ENCODE data around the gene ZBED4. TPM values are rescaled to one million over a fixed set of nuclear protein-coding genes. Genes with fewer than 3 reads are reported as not detected.

ZBED4 gene
- total RNA-seq, 1 donor from 2014 or later = 11.8 TPM

DNA sequence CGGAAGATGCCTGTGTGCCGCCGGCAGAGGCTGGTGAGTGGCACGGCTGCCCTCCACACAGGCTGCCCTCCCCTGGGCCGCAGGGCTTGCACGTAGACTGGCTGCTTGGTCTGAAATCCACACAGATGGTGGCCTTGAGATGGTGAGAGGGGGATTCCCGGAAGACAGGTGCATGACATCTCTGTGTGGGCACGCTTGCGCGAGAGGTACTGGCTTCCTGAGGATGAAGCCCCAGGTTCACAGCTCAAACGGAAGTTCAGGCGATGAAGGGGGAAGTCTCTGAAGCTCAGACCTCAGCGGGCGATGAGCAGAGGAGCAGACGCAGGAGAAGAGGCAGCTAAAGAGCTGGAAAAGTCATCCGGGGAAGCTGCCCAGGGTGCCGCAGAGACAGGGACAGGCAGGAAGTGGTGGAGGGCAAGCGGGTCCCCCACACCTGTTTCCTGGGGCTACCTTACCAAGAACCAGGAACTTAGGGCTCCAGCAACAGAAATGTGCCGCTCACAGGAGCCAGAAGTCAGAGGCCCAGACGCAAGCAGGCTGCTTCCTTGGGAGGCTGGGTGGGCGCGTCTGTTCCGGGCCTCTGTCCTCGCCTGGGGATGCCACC lies 72.0 kb downstream of the ZBED4 start:
- H3K27me3 ChIP-seq = peaks cover 9% of the 10 kb centered on the region
- ATAC-seq (no peak), DNase-seq (no peak)
- intact Hi-C loops (cut with DNase I) = no loop called here
- no peaks in the 10 kb centered on the region for H3K9me3 ChIP-seq
- peaks cover 4% of the 10 kb centered on the region for H3K36me3 ChIP-seq
- peaks cover 5% of the 10 kb centered on the region for H3K4me1 ChIP-seq
- H3K4me3 ChIP-seq = no peak overlapping the region
- TF ChIP-seq, protein P1, sequence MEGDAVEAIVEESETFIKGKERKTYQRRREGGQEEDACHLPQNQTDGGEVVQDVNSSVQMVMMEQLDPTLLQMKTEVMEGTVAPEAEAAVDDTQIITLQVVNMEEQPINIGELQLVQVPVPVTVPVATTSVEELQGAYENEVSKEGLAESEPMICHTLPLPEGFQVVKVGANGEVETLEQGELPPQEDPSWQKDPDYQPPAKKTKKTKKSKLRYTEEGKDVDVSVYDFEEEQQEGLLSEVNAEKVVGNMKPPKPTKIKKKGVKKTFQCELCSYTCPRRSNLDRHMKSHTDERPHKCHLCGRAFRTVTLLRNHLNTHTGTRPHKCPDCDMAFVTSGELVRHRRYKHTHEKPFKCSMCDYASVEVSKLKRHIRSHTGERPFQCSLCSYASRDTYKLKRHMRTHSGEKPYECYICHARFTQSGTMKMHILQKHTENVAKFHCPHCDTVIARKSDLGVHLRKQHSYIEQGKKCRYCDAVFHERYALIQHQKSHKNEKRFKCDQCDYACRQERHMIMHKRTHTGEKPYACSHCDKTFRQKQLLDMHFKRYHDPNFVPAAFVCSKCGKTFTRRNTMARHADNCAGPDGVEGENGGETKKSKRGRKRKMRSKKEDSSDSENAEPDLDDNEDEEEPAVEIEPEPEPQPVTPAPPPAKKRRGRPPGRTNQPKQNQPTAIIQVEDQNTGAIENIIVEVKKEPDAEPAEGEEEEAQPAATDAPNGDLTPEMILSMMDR (IDR thresholded peaks at IDR 0.05) = no peak
- peak overlapping the region; percentile 24 for H3K27ac ChIP-seq

GRCh38 chr22:49926916-49927315 lies 73.3 kb downstream of the ZBED4 start:
- peaks cover 9% of the 10 kb centered on the region for H3K27me3 ChIP-seq
- intact Hi-C loops (cut with DNase I) = no loop called here
- H3K9me3 ChIP-seq = no peaks in the 10 kb centered on the region
- no peak overlapping the region for H3K27ac ChIP-seq
- H3K4me1 ChIP-seq = peaks cover 17% of the 10 kb centered on the region
- ATAC-seq (no peak), DNase-seq (no peak)
- H3K4me3 ChIP-seq = no peak overlapping the region
- TF ChIP-seq, protein P1 (IDR thresholded peaks at IDR 0.05) = no peak
- H3K36me3 ChIP-seq = no peaks in the 10 kb centered on the region

- TF ChIP-seq, protein P1 (IDR thresholded peaks at IDR 0.05) = no peak
- no peak for DNase-seq
These were observed 74.0 kb downstream of the ZBED4 start for GRCh38 chr22:49927483-49928184.

DNA sequence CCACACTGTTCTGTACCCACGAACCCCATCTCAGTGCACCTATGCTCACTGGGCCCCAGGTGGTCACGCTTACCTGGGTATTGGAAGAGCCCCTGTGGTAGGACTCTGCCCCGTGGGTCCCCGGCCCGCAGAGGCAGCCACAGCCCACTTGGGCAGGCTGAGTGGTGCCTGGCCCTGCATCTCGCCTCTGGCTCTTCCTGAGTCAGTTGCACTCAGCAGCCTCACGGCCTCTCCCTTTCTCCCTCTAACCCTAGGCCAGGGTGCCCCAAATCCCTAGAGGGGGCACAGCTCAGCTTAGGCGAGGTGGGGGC lies 74.5 kb downstream of the ZBED4 start:
- H3K27me3 ChIP-seq = peaks cover 9% of the 10 kb centered on the region

More at GRCh38 chr22:49927483-49928184, 74.0 kb downstream of the ZBED4 start:
- Histone ChIP-seq H3K9me3 (no peaks in the 10 kb centered on the region), H3K27me3 (peaks cover 9% of the 10 kb centered on the region), H3K36me3 (no peaks in the 10 kb centered on the region), H3K4me3 (no peak overlapping the region), H3K27ac (no peak overlapping the region), H3K4me1 (peaks cover 17% of the 10 kb centered on the region)
- intact Hi-C loops (cut with DNase I) = no loop called here
- no peak for ATAC-seq

GRCh38 chr22:49928555-49929210 lies 75.0 kb downstream of the ZBED4 start:
- ATAC-seq (no peak), DNase-seq (no peak)
- Histone ChIP-seq H3K27ac (no peak overlapping the region), H3K4me3 (no peak overlapping the region), H3K4me1 (peaks cover 27% of the 10 kb centered on the region), H3K9me3 (no peaks in the 10 kb centered on the region), H3K27me3 (peaks cover 9% of the 10 kb centered on the region), H3K36me3 (no peaks in the 10 kb centered on the region)
- intact Hi-C loops (cut with DNase I) = no loop called here
- TF ChIP-seq, protein P1 (IDR thresholded peaks at IDR 0.05) = no peak

More for the DNA sequence above, 74.5 kb downstream of the ZBED4 start:
- intact Hi-C loops (cut with DNase I) = no loop called here
- H3K9me3 ChIP-seq = no peaks in the 10 kb centered on the region
- H3K36me3 ChIP-seq = no peaks in the 10 kb centered on the region
- no peak overlapping the region for H3K4me3 ChIP-seq
- no peak for DNase-seq
- no peak overlapping the region for H3K27ac ChIP-seq
- ATAC-seq = no peak
- TF ChIP-seq, protein P1 (IDR thresholded peaks at IDR 0.05) = no peak
- H3K4me1 ChIP-seq = peaks cover 22% of the 10 kb centered on the region
